H1 (cell line): ENCODE measurements around the gene SLC6A17. TPM values are rescaled to one million over a fixed set of nuclear protein-coding genes. Genes with fewer than 3 reads are reported as not detected.

Experiments
- CTCF ChIA-PET: fragments of 300-600 bp; sonication (Branson Sonifier 250); formaldehyde crosslinking; loops from one replicate; lab custom pipeline; 2021; ENCODE audit not compliant: partially characterized antibody; lab: Charles Lee
- POLR2A ChIA-PET: fragments of 300-600 bp; sonication (Branson Sonifier 250); formaldehyde crosslinking; loops from one replicate; lab custom pipeline; 2021; ENCODE audit warnings: inconsistent platforms; ENCODE audit not compliant: partially characterized antibody; lab: Charles Lee
- DNase-seq, 2 experiments: peaks; one replicate each; pipeline versions ENCODE4 v3.0.0 to v3.0.0-alpha.2; 2010 to 2022; ENCODE audit warnings: low spot score in 2 of 2, low read depth in 1 of 2, mixed read lengths in 1 of 2
- FAIRE-seq: peaks from 2 replicates; lab custom pipeline; 2011; peaks lifted over from hg19 to GRCh38; lab: Jason Lieb, UNC
- H2AFZ ChIP-seq: 2 replicates; pipeline ENCODE4 v1.8.1; 2012; ENCODE audit warnings: low read length, inconsistent platforms
- H2AK5ac ChIP-seq: 2 replicates; pipeline ENCODE4 v1.6.1; 2013; ENCODE audit warnings: low read depth, low read length
- H2BK120ac ChIP-seq: replicated peaks from 2 replicates; pipeline ENCODE3; 2013; ENCODE audit warnings: low read depth, low read length, inconsistent platforms
- H2BK12ac ChIP-seq: 2 replicates; pipeline ENCODE4 v1.6.1; 2013; ENCODE audit warnings: low read depth, low read length
- H2BK15ac ChIP-seq: 2 replicates; pipeline ENCODE4 v1.6.1; 2013; ENCODE audit warnings: low read length
- H2BK20ac ChIP-seq: 2 replicates; pipeline ENCODE4 v1.6.1; 2013; ENCODE audit warnings: low read length
- H2BK5ac ChIP-seq: 2 replicates; pipeline ENCODE4 v1.6.1; 2013; ENCODE audit warnings: low read depth, low read length
- H3K14ac ChIP-seq: 2 replicates; pipeline ENCODE4 v1.6.1; 2013; ENCODE audit warnings: inconsistent platforms; ENCODE audit not compliant: insufficient read length
- H3K18ac ChIP-seq: 2 replicates; pipeline ENCODE4 v1.6.1; 2013; ENCODE audit warnings: low read length; ENCODE audit errors: extremely low read depth
- H3K23ac ChIP-seq: 2 replicates; pipeline ENCODE4 v1.6.1; 2013; ENCODE audit warnings: inconsistent platforms; ENCODE audit not compliant: insufficient read length
- H3K23me2 ChIP-seq: 2 replicates; pipeline ENCODE4 v1.6.1; 2013; ENCODE audit warnings: low read depth, low read length
- H3K27ac ChIP-seq: 2 replicates; pipeline ENCODE4 v1.6.1; 2011; ENCODE audit warnings: low read depth, low read length, inconsistent platforms
- H3K27me3 ChIP-seq, 4 experiments: replicated peaks in 1 of 4; 1 replicate in 1 of 4; 2 replicates in 3 of 4; pipeline versions ENCODE4 v1.6.1 to v1.8.1; 2011 to 2013; ENCODE audit warnings: low read length in 3 of 4, mild to moderate bottlenecking in 3 of 4, inconsistent platforms in 2 of 4, mixed read lengths in 2 of 4, moderate library complexity in 1 of 4; ENCODE audit not compliant: control insufficient read depth in 3 of 4, insufficient read depth in 3 of 4; ENCODE audit errors: extremely low read depth in 1 of 4
- H3K36me3 ChIP-seq, 4 experiments: 2 replicates each; pipeline versions ENCODE4 v1.6.1 to v1.8.1; 2011 to 2013; ENCODE audit warnings: mild to moderate bottlenecking in 4 of 4, low read length in 3 of 4, moderate library complexity in 2 of 4, control low read depth in 1 of 4, inconsistent platforms in 1 of 4; ENCODE audit not compliant: insufficient read depth in 4 of 4, control insufficient read depth in 2 of 4
- H3K4ac ChIP-seq: replicated peaks from 2 replicates; pipeline ENCODE3; 2013; ENCODE audit warnings: low read length, low read depth, mixed read lengths, inconsistent platforms; ENCODE audit not compliant: insufficient read length
- H3K4me1 ChIP-seq, 4 experiments: replicated peaks in 1 of 4; 1 replicate in 1 of 4; 2 replicates in 3 of 4; pipeline versions ENCODE4 v1.6.1 to v1.8.1; 2011 to 2013; ENCODE audit warnings: low read length in 3 of 4, inconsistent platforms in 2 of 4, mixed read lengths in 1 of 4; ENCODE audit not compliant: insufficient read depth in 4 of 4, control insufficient read depth in 3 of 4
- H3K4me2 ChIP-seq, 2 experiments: 2 replicates each; pipeline versions ENCODE4 v1.6.1 to v1.8.1; 2011 to 2013; ENCODE audit warnings: low read depth in 2 of 2, low read length in 2 of 2, control low read depth in 1 of 2, inconsistent platforms in 1 of 2, mild to moderate bottlenecking in 1 of 2; ENCODE audit not compliant: insufficient read depth in 1 of 2
- H3K4me3 ChIP-seq, 4 experiments: fragments of 200-600, 300-600 bp in 1 of 4; sonication (generic), shearing (Covaris generic), sonication (Bioruptor Twin) in 1 of 4; 2 replicates each; pipeline versions ENCODE4 v1.5.1 to v1.8.1; 2011 to 2016; ENCODE audit warnings: low read length in 4 of 4, low read depth in 3 of 4, control low read depth in 2 of 4, inconsistent platforms in 2 of 4, mild to moderate bottlenecking in 2 of 4, mixed read lengths in 1 of 4, moderate library complexity in 1 of 4; ENCODE audit not compliant: insufficient read depth in 2 of 4; ENCODE audit errors: extremely low read depth in 1 of 4
- H3K56ac ChIP-seq: replicated peaks from 2 replicates; pipeline ENCODE3; 2013; ENCODE audit warnings: low read depth, mild to moderate bottlenecking, mixed read lengths, low read length, inconsistent platforms; ENCODE audit not compliant: insufficient read length
- H3K79me1 ChIP-seq: 2 replicates; pipeline ENCODE4 v1.6.1; 2013; ENCODE audit warnings: low read depth, low read length, control low read depth
- H3K79me2 ChIP-seq, 2 experiments: 2 replicates each; pipeline versions ENCODE4 v1.6.1 to v1.8.1; 2012 to 2013; ENCODE audit warnings: low read length in 2 of 2, mild to moderate bottlenecking in 2 of 2, inconsistent platforms in 1 of 2; ENCODE audit not compliant: insufficient read depth in 2 of 2, control insufficient read depth in 1 of 2
- H3K9ac ChIP-seq, 4 experiments: replicated peaks in 1 of 4; 1 replicate in 1 of 4; 2 replicates in 3 of 4; pipeline versions ENCODE4 v1.6.1 to v1.8.1; 2011 to 2013; ENCODE audit warnings: low read depth in 3 of 4, low read length in 3 of 4, control low read depth in 2 of 4, mild to moderate bottlenecking in 2 of 4, moderate library complexity in 2 of 4, inconsistent platforms in 1 of 4; ENCODE audit errors: extremely low read depth in 1 of 4
- H3K9me3 ChIP-seq, 2 experiments: 2 replicates each; pipeline versions ENCODE4 v1.6.1 to v1.8.1; 2012 to 2013; ENCODE audit warnings: mild to moderate bottlenecking in 2 of 2, moderate library complexity in 2 of 2, control low read depth in 1 of 2, inconsistent platforms in 1 of 2, low read depth in 1 of 2, low read length in 1 of 2, mixed read lengths in 1 of 2; ENCODE audit not compliant: insufficient read depth in 2 of 2
- H4K20me1 ChIP-seq, 2 experiments: replicated peaks in 1 of 2; 2 replicates each; pipeline versions ENCODE3 to v1.8.1; 2011 to 2013; ENCODE audit warnings: inconsistent platforms in 2 of 2, low read length in 2 of 2, mild to moderate bottlenecking in 1 of 2; ENCODE audit not compliant: insufficient read depth in 2 of 2, control insufficient read depth in 1 of 2
- H4K5ac ChIP-seq: 2 replicates; pipeline ENCODE4 v1.6.1; 2013; ENCODE audit warnings: low read length, low read depth, mixed read lengths, inconsistent platforms; ENCODE audit not compliant: insufficient read length
- H4K8ac ChIP-seq: 2 replicates; pipeline ENCODE4 v1.8.0; 2013; ENCODE audit warnings: mild to moderate bottlenecking, moderate library complexity, low read length, inconsistent platforms; ENCODE audit not compliant: insufficient read depth; ENCODE audit errors: extremely low read depth
- H4K91ac ChIP-seq: replicated peaks from 2 replicates; pipeline ENCODE3; 2013; ENCODE audit warnings: low read length, mixed read lengths, inconsistent platforms; ENCODE audit not compliant: insufficient read length
- CBX5 ChIP-seq: fragments of 300-800, 300-1000 bp; sonication (generic); IDR thresholded peaks from 2 replicates; pipeline ENCODE4 v1.7.1; 2016; ENCODE audit warnings: antibody characterized with exemption, low read length, low read depth
- CHD1 ChIP-seq: IDR thresholded peaks from 2 replicates; pipeline ENCODE4 v1.6.1; 2012; ENCODE audit warnings: low read depth, low read length, improper control_type of control experiment
- EP300 ChIP-seq, 2 experiments: IDR thresholded peaks; 1 replicate in 1 of 2; 2 replicates in 1 of 2; pipeline ENCODE4 v1.6.1; 2011 to 2012; ENCODE audit warnings: low read depth in 2 of 2, low read length in 2 of 2, mild to moderate bottlenecking in 2 of 2, borderline replicate concordance in 1 of 2, inconsistent platforms in 1 of 2, moderate library complexity in 1 of 2
- KDM4A ChIP-seq: IDR thresholded peaks from one replicate; pipeline ENCODE4 v1.7.1; 2012; ENCODE audit warnings: low read depth, mild to moderate bottlenecking, moderate library complexity, low read length, inconsistent platforms; ENCODE audit not compliant: severe bottlenecking
- NANOG ChIP-seq: IDR thresholded peaks from 2 replicates; pipeline ENCODE4 v1.6.1; 2011; ENCODE audit warnings: low read length, low read depth, mild to moderate bottlenecking, inconsistent platforms; ENCODE audit not compliant: insufficient read depth, poor library complexity, severe bottlenecking
- PHF8 ChIP-seq: fragments of 200-600 bp; sonication (generic); conservative IDR thresholded peaks from 2 replicates; pipeline ENCODE4 v1.7.1; 2012; ENCODE audit warnings: low read depth, mild to moderate bottlenecking, inconsistent platforms, low read length, moderate library complexity
- SIN3A ChIP-seq, 2 experiments: IDR thresholded peaks in 1 of 2; conservative IDR thresholded peaks in 1 of 2; 2 replicates each; pipeline ENCODE4 v1.6.1; 2011 to 2012; ENCODE audit warnings: low read length in 2 of 2, improper control_type of control experiment in 1 of 2, low read depth in 1 of 2, mild to moderate bottlenecking in 1 of 2
- TAF7 ChIP-seq: optimal IDR thresholded peaks from 2 replicates; pipeline ENCODE3; 2011; ENCODE audit warnings: low read depth, mild to moderate bottlenecking, inconsistent platforms, low read length, moderate library complexity, borderline replicate concordance
- TBP ChIP-seq: IDR thresholded peaks from 2 replicates; pipeline ENCODE4 v1.6.1; 2011; ENCODE audit warnings: low read depth, low read length, improper control_type of control experiment
- TCF12 ChIP-seq: IDR thresholded peaks from 2 replicates; pipeline ENCODE4 v1.6.1; 2011; ENCODE audit warnings: low read depth, mild to moderate bottlenecking, low read length
- USF2 ChIP-seq: IDR thresholded peaks from 2 replicates; pipeline ENCODE4 v1.6.1; 2011; ENCODE audit warnings: low read length, improper control_type of control experiment
- WGBS, 2 experiments: shearing (Covaris generic) in 1 of 2; methylation state at CpG; one replicate each; pipeline versions ENCODE4 v1.1.6 to v1.1.7; 2013 to 2015; ENCODE audit warnings: low lambda C conversion rate in 2 of 2, mixed read lengths in 2 of 2, inconsistent platforms in 1 of 2, low coverage in 1 of 2, missing lambda C conversion rate in 1 of 2; ENCODE audit not compliant: insufficient replicate concordance in 2 of 2, insufficient coverage in 1 of 2, insufficient read length in 1 of 2; ENCODE audit errors: extremely low coverage in 1 of 2, missing lambda C conversion rate in 1 of 2; 5-methylcytosine and 5-hydroxymethylcytosine counted together
- polyA plus RNA-seq, 7 experiments: library from polyadenylated mRNA; depleted of rRNA in 3 of 7; stranded (reverse) in 5 of 7; unstranded in 2 of 7; fragments of >200 nt in 5 of 7; fragments of 200-250 nt in 2 of 7; gene quantifications; 1 replicate in 5 of 7; 2 replicates in 1 of 7; 4 replicates in 1 of 7; pipeline versions ENCODE4 v1.2.1 to v1.2.3, GENCODE V29; 2011 to 2013; ENCODE audit warnings: missing spikeins in 2 of 7, mixed read lengths in 2 of 7
- total RNA-seq: library from RNA; stranded (reverse); fragmentation: NEBNext Ultra II Directional; extraction: Animal tissue kit (Norgen Biotek cat#: 25700); gene quantifications from 2 replicates; pipeline ENCODE4 v1.2.1, GENCODE V29; 2021
- TF ChIP-seq, protein P1 (sequence below): IDR thresholded peaks from 2 replicates; pipeline ENCODE4 v1.6.1; 2012; ENCODE audit warnings: inconsistent platforms

SLC6A17 gene
- total and polyA plus RNA-seq, 2 of the 8 experiments (the other 6 are each of a cell fraction or from before 2014, with no cell fraction given): 0.15 to 0.28 TPM

DNA sequence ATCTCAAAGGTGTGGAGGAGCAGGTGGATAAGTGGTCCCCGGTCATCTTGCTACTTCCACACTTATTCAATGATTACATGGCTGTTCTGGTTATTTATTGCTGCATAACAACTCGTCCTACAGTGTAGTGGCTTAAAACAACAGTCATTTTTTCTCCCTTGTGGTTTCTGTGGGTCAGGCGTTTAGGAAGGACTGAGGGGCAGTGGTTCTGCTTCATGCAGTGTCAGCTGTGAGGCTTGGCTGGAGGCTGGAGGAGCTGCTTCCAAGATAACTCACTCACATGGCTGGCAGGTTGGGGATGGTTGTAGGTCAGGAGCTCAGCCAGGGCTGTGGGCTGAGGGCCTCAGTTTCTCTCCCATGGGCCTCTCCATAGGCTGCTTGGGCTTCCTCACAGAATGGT lies 5.9 kb upstream of the SLC6A17 start:
- Histone ChIP-seq H3K18ac (no peak overlapping the region), H3K14ac (no peak overlapping the region), H2AFZ (no peak overlapping the region), H3K23ac (no peak overlapping the region), H3K23me2 (no peaks in the 10 kb centered on the region), H4K8ac (no peak overlapping the region), H2BK15ac (no peak overlapping the region), H2AK5ac (no peak overlapping the region), H3K36me3 (no peaks in the 10 kb centered on the region), H3K4me2 (no peak overlapping the region), H3K56ac (no peak overlapping the region), H2BK5ac (no peak overlapping the region), H2BK12ac (no peak overlapping the region), H3K27ac (no peak overlapping the region), H2BK120ac (no peak overlapping the region), H4K5ac (no peak overlapping the region), H3K4me1 (no peaks in the 10 kb centered on the region), H3K4me3 (no peak overlapping the region), H3K79me2 (no peaks in the 10 kb centered on the region), H4K20me1 (peaks cover 0 to 3% of the 10 kb centered on the region in 2 experiments), H4K91ac (no peak overlapping the region), H2BK20ac (no peak overlapping the region), H3K79me1 (no peaks in the 10 kb centered on the region), H3K27me3 (peaks cover 5 to 37% (median 21%) of the 10 kb centered on the region in 4 experiments), H3K4ac (no peak overlapping the region), H3K9ac (no peak overlapping the region), H3K9me3 (no peaks in the 10 kb centered on the region)
- ChIA-PET POLR2A (no interaction called here), CTCF (interaction anchor here (1.0 to 3.1 kb wide), 11 partner anchors 10 to 268 kb away, joined by 3 to 11 read pairs (median 4); no protein-coding TSS in a partner anchor)
- no peak for FAIRE-seq
- DNase-seq: no peak
- 81% methylated on average over 3 of the region's 3 CpGs; no CpG with 5 or more reads in 1 of the 2 experiments for WGBS, 2 experiments
- no peak for TF ChIP-seq EP300 (IDR thresholded peaks at IDR 0.05; ENCODE audit: borderline replicate concordance in 1 of 2, low read depth in 2 of 2, low read length in 2 of 2)
- TF ChIP-seq NANOG: no peak
- TF ChIP-seq TBP: no peak
- no peak for TF ChIP-seq SIN3A (conservative IDR thresholded peaks at IDR 0.05 in 1 of 2, IDR thresholded peaks at IDR 0.05 in 1 of 2; ENCODE audit: low read depth in 1 of 2, low read length in 2 of 2)
- no peak for TF ChIP-seq CBX5
- TF ChIP-seq CHD1: no peak
- no peak for TF ChIP-seq TCF12
- TF ChIP-seq KDM4A: no peak
- TF ChIP-seq TAF7: no peak
- TF ChIP-seq PHF8: no peak
- TF ChIP-seq USF2: no peak
- TF ChIP-seq, protein P1, sequence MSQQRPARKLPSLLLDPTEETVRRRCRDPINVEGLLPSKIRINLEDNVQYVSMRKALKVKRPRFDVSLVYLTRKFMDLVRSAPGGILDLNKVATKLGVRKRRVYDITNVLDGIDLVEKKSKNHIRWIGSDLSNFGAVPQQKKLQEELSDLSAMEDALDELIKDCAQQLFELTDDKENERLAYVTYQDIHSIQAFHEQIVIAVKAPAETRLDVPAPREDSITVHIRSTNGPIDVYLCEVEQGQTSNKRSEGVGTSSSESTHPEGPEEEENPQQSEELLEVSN: no peak
